GM12801 (cell line): Measurements from ENCODE around the gene FOXP4.

ENCODE experiments used
- CTCF ChIP-seq: IDR thresholded peaks from one replicate; pipeline ENCODE4 v1.5.1; 2011; ENCODE audit warnings: control low read depth; ENCODE audit not compliant: insufficient read length; ENCODE audit errors: extremely low read depth

FOXP4 gene

GRCh38 chr6:41591122-41591521, 44.9 kb downstream of the FOXP4 start:
- no peak for TF ChIP-seq CTCF

GRCh38 chr6:41591859-41592502, 45.8 kb downstream of the FOXP4 start:
- TF ChIP-seq CTCF: no peak

- TF ChIP-seq CTCF: no peak
Observed at GRCh38 chr6:41593406-41593805, 47.2 kb downstream of the FOXP4 start.

- no peak for TF ChIP-seq CTCF
Observed at GRCh38 chr6:41593839-41594238, 47.7 kb downstream of the FOXP4 start.

GRCh38 chr6:41594326-41594725, 48.1 kb downstream of the FOXP4 start:
- no peak for TF ChIP-seq CTCF

- no peak for TF ChIP-seq CTCF
Observed at GRCh38 chr6:41594766-41595165, 48.6 kb downstream of the FOXP4 start.

- no peak for TF ChIP-seq CTCF
Observed at GRCh38 chr6:41595166-41595565, 49.0 kb downstream of the FOXP4 start.
